WTC11 (cell line): Measurements from ENCODE around the gene CD300E. TPM values are rescaled to one million over a fixed set of nuclear protein-coding genes. Genes with fewer than 3 reads are reported as not detected.

Experiments
- ATAC-seq: fragments of 200-7000 bp; cut with Tn5 transposase; 2 replicates; pipeline ENCODE4 v1.10.0; 2021; ENCODE audit warnings: mild to moderate bottlenecking, moderate library complexity
- CTCF ChIA-PET: fragments of 300-600 bp; sonication (Branson Sonifier 250); formaldehyde crosslinking; loops from one replicate; lab custom pipeline; 2021; ENCODE audit warnings: antibody characterized with exemption; lab: Charles Lee
- POLR2A ChIA-PET: fragments of 350-600 bp; sonication (Branson Sonifier 250); formaldehyde crosslinking; loops from one replicate; lab custom pipeline; 2021; ENCODE audit warnings: antibody characterized with exemption; lab: Charles Lee
- DNase-seq: peaks from one replicate; pipeline ENCODE4 v3.0.0; 2021; ENCODE audit warnings: low spot score
- H3K27ac Mint-ChIP-seq: 2 replicates; pipeline ENCODE4 v1.8.0; 2021; ENCODE audit warnings: mixed read lengths
- H3K27me3 Mint-ChIP-seq: 2 replicates; pipeline ENCODE4 v1.8.0; 2021; ENCODE audit warnings: low read depth, mild to moderate bottlenecking, moderate library complexity, mixed read lengths
- H3K36me3 Mint-ChIP-seq: 2 replicates; pipeline ENCODE4 v1.8.0; 2021; ENCODE audit warnings: mixed read lengths
- H3K4me1 Mint-ChIP-seq: 2 replicates; pipeline ENCODE4 v1.8.0; 2022; ENCODE audit warnings: mixed read lengths
- H3K4me3 Mint-ChIP-seq: 2 replicates; pipeline ENCODE4 v1.8.0; 2021; ENCODE audit warnings: mild to moderate bottlenecking, moderate library complexity, mixed read lengths
- H3K9me3 Mint-ChIP-seq: 2 replicates; pipeline ENCODE4 v1.8.0; 2021; ENCODE audit warnings: mixed read lengths
- CBFB ChIP-seq: sonication (generic); formaldehyde crosslinking; IDR thresholded peaks from 2 replicates; pipeline ENCODE4 v1.8.1; 2022; ENCODE audit warnings: mild to moderate bottlenecking, low read depth, missing genetic modification reagents
- CREB1 ChIP-seq: sonication (generic); formaldehyde crosslinking; IDR thresholded peaks from 2 replicates; pipeline ENCODE4 v1.8.0; 2023; ENCODE audit warnings: mild to moderate bottlenecking, missing genetic modification reagents
- CTCF ChIP-seq: fragments of 200-600 bp; IDR thresholded peaks from 2 replicates; pipeline ENCODE4 v1.8.0; 2022; ENCODE audit warnings: antibody characterized with exemption
- ELF4 ChIP-seq: sonication (generic); formaldehyde crosslinking; IDR thresholded peaks from 2 replicates; pipeline ENCODE4 v1.8.1; 2022; ENCODE audit warnings: low read depth, mild to moderate bottlenecking, moderate library complexity, missing genetic modification reagents
- EMX1 ChIP-seq: fragments of 250-450 bp; sonication (Bioruptor Pico); IDR thresholded peaks from 2 replicates; pipeline ENCODE4 v1.8.0; 2021; ENCODE audit warnings: mild to moderate bottlenecking
- GRHL2 ChIP-seq: fragments of 250-450 bp; sonication (Bioruptor Pico); IDR thresholded peaks from 2 replicates; pipeline ENCODE4 v1.8.0; 2022; ENCODE audit warnings: mild to moderate bottlenecking, moderate library complexity; ENCODE audit not compliant: insufficient replicate concordance, severe bottlenecking
- GTF2I ChIP-seq: fragments of 250-450 bp; sonication (Bioruptor Pico); conservative IDR thresholded peaks from 2 replicates; pipeline ENCODE4 v1.4.0; 2021; ENCODE audit warnings: mild to moderate bottlenecking
- MXD4 ChIP-seq: fragments of 250-450 bp; sonication (Bioruptor Pico); IDR thresholded peaks from 2 replicates; pipeline ENCODE4 v1.8.0; 2021; ENCODE audit warnings: mild to moderate bottlenecking, moderate library complexity, borderline replicate concordance
- NR1H2 ChIP-seq: sonication (generic); formaldehyde crosslinking; IDR thresholded peaks from 2 replicates; pipeline ENCODE4 v1.9.0; 2021; ENCODE audit warnings: mild to moderate bottlenecking, moderate library complexity, missing genetic modification reagents
- RELA ChIP-seq: sonication (generic); formaldehyde crosslinking; IDR thresholded peaks from 2 replicates; pipeline ENCODE4 v1.8.1; 2022; ENCODE audit warnings: missing genetic modification reagents, mild to moderate bottlenecking, borderline replicate concordance
- SP1 ChIP-seq: sonication (generic); formaldehyde crosslinking; conservative IDR thresholded peaks from 2 replicates; pipeline ENCODE4 v1.8.1; 2022; ENCODE audit warnings: missing genetic modification reagents
- TCF7 ChIP-seq: sonication (generic); formaldehyde crosslinking; IDR thresholded peaks from 2 replicates; pipeline ENCODE4 v1.8.0; 2022; ENCODE audit warnings: mild to moderate bottlenecking, low read depth, missing genetic modification reagents, moderate library complexity
- TP53 ChIP-seq: sonication (generic); formaldehyde crosslinking; IDR thresholded peaks from 2 replicates; pipeline ENCODE4 v1.8.1; 2023; ENCODE audit warnings: mild to moderate bottlenecking, missing genetic modification reagents
- ZNF425 ChIP-seq: fragments of 250-450 bp; sonication (Bioruptor Pico); conservative IDR thresholded peaks from 2 replicates; pipeline ENCODE4 v1.9.0; 2021; ENCODE audit warnings: mild to moderate bottlenecking
- ZNF671 ChIP-seq: fragments of 250-450 bp; sonication (Bioruptor Pico); IDR thresholded peaks from 2 replicates; pipeline ENCODE4 v1.8.0; 2021; ENCODE audit warnings: mild to moderate bottlenecking
- total RNA-seq: library from RNA; stranded (reverse); gene quantifications from 3 replicates; pipeline ENCODE4 v1.2.3, GENCODE V29; 2021
- TF ChIP-seq, protein P1 (sequence below): sonication (generic); formaldehyde crosslinking; IDR thresholded peaks from 2 replicates; pipeline ENCODE4 v1.8.0; 2023; ENCODE audit warnings: missing genetic modification reagents
- TF ChIP-seq, protein P2 (sequence below): sonication (generic); formaldehyde crosslinking; IDR thresholded peaks from 2 replicates; pipeline ENCODE4 v1.8.1; 2023; ENCODE audit warnings: mild to moderate bottlenecking, missing genetic modification reagents, moderate library complexity
- TF ChIP-seq, protein P3 (sequence below): fragments of 250-450 bp; sonication (Bioruptor Pico); IDR thresholded peaks from 2 replicates; pipeline ENCODE4 v1.9.0; 2021; ENCODE audit warnings: mild to moderate bottlenecking
- TF ChIP-seq, protein P4 (sequence below): fragments of 250-450 bp; sonication (Bioruptor Pico); IDR thresholded peaks from 2 replicates; pipeline ENCODE4 v1.8.0; 2021; ENCODE audit warnings: mild to moderate bottlenecking

Gene CD300E
- total RNA-seq, 1 experiment from 2014 or later, result not detected

DNA sequence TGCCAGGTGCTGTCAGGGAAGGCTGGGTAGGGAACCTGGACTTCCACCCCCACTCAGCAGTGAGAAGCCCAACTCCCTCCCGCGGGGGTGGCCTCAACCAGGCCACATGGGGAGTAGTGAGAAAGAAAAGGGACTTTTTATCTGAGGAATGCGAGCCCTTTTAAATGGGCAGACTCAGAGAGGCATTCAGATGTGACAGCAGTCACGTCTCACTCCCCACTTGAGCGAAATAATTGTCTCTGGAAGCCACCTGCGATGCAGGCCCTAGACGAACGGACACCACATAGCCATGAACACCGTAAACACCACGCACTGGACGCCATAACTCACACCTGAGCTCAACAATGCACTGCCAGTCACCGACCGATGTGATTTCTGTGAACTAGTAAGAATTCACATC, 11.9 kb upstream of the CD300E start:
- Mint-ChIP-seq H3K9me3 (no peaks in the 10 kb centered on the region), H3K4me1 (peaks cover 60% of the 10 kb centered on the region), H3K4me3 (no peak overlapping the region), H3K36me3 (no peaks in the 10 kb centered on the region), H3K27ac (0 out of 2 replicates have a peak overlapping the region, but pooled peaks have one; percentile 86), H3K27me3 (no peaks in the 10 kb centered on the region)
- POLR2A ChIA-PET, result no interaction called here
- DNase-seq, result no peak
- TF ChIP-seq, protein P1, sequence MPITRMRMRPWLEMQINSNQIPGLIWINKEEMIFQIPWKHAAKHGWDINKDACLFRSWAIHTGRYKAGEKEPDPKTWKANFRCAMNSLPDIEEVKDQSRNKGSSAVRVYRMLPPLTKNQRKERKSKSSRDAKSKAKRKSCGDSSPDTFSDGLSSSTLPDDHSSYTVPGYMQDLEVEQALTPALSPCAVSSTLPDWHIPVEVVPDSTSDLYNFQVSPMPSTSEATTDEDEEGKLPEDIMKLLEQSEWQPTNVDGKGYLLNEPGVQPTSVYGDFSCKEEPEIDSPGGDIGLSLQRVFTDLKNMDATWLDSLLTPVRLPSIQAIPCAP (CRISPR knock-in tag), result no peak
- TF ChIP-seq CTCF (no peak), ZNF671 (no peak), GRHL2 (CRISPR knock-in tag) (no peak), NR1H2 (no peak), MXD4 (CRISPR knock-in tag) (no peak)
- ATAC-seq, result no peak; the same call in 1 of the 2 replicates
- CTCF ChIA-PET, result interaction anchor here (0.7 to 1.9 kb wide), 4 partner anchors 21 to 109 kb away, joined by 3 to 7 read pairs (median 4); no protein-coding TSS in a partner anchor

GRCh38 chr17:74633326-74633725, 9.8 kb upstream of the CD300E start:
- H3K9me3 Mint-ChIP-seq, result peaks cover 7% of the 10 kb centered on the region; the same call in 1 of the 2 replicates
- peaks cover 62% of the 10 kb centered on the region for H3K4me1 Mint-ChIP-seq
- ATAC-seq, result no peak
- H3K36me3 Mint-ChIP-seq, result no peaks in the 10 kb centered on the region
- no peak for DNase-seq
- TF ChIP-seq EMX1 (CRISPR knock-in tag) (no peak), CTCF (no peak), GTF2I (CRISPR knock-in tag) (no peak), RELA (CRISPR knock-in tag) (no peak), ELF4 (CRISPR knock-in tag) (no peak), SP1 (CRISPR knock-in tag) (no peak), TP53 (CRISPR knock-in tag) (no peak), TCF7 (CRISPR knock-in tag) (no peak), CBFB (CRISPR knock-in tag) (no peak), CREB1 (no peak), ZNF425 (CRISPR knock-in tag) (no peak)
- TF ChIP-seq, protein P2, sequence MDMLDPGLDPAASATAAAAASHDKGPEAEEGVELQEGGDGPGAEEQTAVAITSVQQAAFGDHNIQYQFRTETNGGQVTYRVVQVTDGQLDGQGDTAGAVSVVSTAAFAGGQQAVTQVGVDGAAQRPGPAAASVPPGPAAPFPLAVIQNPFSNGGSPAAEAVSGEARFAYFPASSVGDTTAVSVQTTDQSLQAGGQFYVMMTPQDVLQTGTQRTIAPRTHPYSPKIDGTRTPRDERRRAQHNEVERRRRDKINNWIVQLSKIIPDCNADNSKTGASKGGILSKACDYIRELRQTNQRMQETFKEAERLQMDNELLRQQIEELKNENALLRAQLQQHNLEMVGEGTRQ, result no peak
- TF ChIP-seq, protein P3, sequence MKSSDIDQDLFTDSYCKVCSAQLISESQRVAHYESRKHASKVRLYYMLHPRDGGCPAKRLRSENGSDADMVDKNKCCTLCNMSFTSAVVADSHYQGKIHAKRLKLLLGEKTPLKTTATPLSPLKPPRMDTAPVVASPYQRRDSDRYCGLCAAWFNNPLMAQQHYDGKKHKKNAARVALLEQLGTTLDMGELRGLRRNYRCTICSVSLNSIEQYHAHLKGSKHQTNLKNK (CRISPR knock-in tag), result no peak
- TF ChIP-seq, protein P4, sequence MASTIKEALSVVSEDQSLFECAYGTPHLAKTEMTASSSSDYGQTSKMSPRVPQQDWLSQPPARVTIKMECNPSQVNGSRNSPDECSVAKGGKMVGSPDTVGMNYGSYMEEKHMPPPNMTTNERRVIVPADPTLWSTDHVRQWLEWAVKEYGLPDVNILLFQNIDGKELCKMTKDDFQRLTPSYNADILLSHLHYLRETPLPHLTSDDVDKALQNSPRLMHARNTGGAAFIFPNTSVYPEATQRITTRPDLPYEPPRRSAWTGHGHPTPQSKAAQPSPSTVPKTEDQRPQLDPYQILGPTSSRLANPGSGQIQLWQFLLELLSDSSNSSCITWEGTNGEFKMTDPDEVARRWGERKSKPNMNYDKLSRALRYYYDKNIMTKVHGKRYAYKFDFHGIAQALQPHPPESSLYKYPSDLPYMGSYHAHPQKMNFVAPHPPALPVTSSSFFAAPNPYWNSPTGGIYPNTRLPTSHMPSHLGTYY (CRISPR knock-in tag), result no peak
- H3K4me3 Mint-ChIP-seq, result no peak overlapping the region
- H3K27me3 Mint-ChIP-seq, result peaks cover 2% of the 10 kb centered on the region
- H3K27ac Mint-ChIP-seq, result no peak overlapping the region
- ChIA-PET POLR2A (no interaction called here), CTCF (interaction anchor here (0.6 to 3.3 kb wide), 6 partner anchors 14 to 219 kb away, joined by 3 to 17 read pairs (median 5); partner anchors contain the start of gene RAB37)
